HG02938 (cell line): ENCODE results near the gene MON1A.

Experiments
- ATAC-seq: cut with Tn5 transposase; IDR thresholded peaks from one replicate; pipeline ENCODE4 v1.9.1; 2021; ENCODE audit warnings: mild to moderate bottlenecking, moderate library complexity; ENCODE audit not compliant: unreplicated experiment

The MON1A gene

DNA sequence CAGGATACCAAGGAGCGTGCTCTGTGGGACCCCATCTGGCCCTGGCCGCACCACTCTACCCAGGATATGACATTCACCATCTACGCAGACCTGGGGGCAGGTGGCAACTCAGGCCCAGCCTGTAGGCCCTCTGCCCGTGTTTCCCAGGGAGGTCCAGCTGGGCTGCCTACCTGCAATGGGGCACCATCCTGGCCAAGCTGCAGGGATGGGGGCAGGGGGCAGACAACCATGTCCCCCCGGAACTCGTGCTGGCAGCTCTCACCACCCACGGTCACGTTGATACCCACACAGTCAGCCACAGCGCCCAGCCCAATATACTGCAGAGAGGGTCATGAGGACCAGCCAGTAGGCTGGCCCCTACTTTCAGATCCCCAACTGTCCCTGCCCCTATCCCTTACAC is 33.8 kb downstream of the MON1A start:
- ATAC-seq: no peak

DNA sequence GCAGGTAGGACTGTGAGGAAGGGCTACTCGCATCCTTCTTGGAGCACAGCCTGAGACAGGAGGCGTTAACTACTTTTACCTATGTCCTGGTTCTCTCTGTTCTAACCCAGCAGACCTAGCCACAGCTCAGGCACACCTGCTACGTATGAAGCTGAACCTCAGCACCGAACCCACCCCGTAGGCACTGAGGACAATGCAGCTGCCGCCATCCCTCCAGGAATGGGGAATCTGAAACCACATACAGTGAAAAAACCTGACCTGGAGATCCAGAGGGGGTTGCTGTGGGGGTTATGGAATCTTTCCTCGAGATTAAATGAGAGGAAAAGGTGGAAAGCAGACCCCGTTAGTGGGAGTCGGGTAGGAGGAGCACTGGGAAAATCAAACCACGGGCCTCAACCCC is 40.3 kb downstream of the MON1A start:
- ATAC-seq: no peak

- ATAC-seq: no peak
These were observed 42.7 kb downstream of the MON1A start for GRCh38 chr3:49886922-49887265.

DNA sequence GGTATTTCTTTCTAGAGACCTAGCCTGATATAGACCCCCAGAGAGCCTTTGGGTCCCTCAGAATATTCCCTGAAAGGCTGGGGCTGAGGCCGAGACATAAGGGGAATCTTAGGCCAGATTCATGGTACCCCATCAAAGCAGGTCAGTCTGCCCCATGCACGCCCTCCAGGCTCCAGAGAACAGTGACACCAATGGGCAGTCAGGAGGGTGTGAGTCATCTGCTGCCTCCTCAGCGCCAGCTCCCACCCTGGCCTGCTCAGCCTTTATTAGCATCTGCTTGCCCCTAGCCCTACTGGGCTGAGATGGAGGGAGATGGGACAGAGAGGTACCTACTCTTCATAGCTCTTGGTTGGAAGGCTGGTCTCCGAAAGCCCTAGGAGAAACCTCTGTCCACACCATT is 45.6 kb downstream of the MON1A start:
- ATAC-seq: no peak

DNA sequence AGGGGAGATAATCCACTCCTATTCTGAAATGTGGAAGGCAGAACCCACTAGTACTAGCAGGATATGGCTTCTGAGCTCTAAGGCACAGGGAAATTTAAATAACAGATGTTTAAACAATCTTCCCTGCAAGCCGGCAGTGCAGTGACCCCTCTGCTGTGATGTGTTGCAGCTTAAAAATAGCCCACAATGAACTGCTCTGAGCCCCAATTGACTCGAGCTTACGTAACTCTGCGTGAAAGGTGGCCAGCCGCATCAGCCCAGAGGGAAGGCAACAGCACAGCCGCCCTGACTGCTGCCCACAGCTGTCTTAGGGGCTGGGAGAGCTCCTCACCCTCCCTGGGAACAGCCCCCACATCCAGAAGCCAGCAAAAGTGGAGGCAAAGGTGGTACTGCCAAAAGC is 47.4 kb downstream of the MON1A start:
- no peak for ATAC-seq

DNA sequence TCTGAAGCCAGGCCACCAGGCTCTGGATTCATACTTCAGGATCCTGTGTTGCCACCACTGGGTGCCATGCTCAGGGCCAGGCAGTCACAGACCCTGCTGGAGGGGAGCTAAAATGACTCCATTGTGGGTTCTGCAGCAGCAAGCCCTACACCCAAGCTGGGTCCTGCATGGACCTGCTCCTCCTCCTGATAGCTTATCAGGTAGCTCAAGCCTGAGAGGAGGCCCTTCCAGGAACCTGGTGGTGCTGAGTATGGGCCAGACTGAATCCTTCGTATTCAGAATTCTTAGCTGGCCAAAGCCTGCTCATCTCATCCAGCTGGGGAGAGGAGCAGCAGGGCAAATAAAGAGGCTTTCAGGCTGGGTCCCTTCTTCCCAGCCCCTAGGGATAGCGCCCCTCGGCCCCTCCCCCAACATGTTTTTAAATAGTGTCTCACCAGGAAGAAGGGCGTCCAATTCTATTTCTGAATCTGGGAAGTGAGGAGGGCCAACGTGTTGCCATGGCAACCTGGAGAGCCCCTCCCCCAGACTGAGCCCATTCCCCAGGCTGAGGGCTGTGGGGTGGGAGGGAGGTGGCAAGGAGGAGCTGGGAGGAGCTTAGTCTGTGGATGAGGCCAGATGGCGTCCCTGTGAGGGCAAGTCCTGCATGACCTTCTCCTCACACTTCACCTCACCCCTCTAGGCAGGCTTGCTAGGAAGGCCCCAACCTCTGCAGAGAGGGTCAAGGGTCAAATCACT is 48.9 kb downstream of the MON1A start:
- ATAC-seq: no peak

DNA sequence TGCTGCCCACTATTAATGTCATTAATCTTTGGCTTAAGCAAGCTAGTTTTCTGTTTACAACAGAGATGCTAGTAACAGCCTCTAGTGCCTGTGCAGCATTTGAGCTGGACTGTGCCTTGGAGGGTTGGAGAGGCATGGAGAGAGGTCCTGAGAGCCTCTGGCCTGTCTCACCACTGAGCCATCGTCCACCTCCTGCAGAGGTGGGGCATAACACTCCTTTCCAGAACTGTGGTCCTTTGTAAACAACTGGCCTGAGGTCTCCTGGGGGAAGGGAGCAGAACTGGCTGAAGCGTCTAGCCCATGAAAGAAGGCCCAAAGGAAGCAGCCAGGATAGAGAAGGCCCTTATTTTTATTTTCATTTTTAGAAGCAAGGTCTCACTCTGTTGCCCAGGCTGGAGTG is 49.9 kb downstream of the MON1A start:
- no peak for ATAC-seq

GRCh38 chr3:49878686-49879085 is 50.9 kb downstream of the MON1A start:
- ATAC-seq: no peak

GRCh38 chr3:49877716-49878115 is 51.9 kb downstream of the MON1A start:
- no peak for ATAC-seq

DNA sequence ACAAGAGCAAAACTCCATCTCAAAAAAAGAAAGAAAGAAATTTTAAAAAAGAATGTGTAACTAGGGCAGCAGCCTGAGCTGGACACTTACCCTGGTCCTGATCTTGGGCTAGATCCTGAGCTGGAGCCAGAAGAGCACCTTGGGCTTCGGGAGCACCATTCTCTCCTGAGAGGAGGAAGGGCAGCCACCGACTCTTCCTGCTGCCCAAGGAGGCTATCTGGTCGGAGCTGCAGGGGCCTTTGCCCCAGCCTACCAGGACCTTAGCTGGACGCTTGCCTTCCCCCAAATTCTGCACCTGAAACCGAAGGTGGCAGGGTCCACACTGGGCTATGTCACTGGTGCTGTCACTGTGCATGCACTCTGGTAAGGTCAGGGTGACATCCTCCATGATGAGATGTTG is 53.0 kb downstream of the MON1A start:
- no peak for ATAC-seq

- no peak for ATAC-seq
These were observed 56.0 kb downstream of the MON1A start for GRCh38 chr3:49873623-49874022.

DNA sequence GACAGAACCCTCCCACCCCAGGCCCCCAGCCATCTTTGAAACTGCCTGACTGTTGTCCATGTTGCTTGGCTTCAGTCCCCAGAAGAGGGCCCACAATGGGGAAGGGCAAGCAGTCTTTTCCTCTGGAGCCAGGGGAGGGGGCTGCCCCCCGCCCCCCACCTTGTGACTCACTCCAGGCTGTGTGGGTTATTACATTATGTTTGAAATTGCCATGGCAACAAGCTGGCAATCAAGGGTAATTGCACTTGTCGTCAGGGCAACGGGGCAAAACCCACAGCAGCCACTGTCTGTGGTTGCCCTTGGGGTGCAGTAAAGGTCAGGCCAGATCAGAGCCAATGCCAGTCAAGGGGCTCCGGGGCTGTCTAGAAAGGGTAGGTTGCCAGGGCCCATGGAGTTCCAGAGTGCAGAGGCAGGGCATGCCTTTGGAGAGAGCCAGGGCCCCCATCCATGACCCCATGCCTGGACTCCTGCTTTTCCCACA is 56.8 kb downstream of the MON1A start:
- no peak for ATAC-seq

DNA sequence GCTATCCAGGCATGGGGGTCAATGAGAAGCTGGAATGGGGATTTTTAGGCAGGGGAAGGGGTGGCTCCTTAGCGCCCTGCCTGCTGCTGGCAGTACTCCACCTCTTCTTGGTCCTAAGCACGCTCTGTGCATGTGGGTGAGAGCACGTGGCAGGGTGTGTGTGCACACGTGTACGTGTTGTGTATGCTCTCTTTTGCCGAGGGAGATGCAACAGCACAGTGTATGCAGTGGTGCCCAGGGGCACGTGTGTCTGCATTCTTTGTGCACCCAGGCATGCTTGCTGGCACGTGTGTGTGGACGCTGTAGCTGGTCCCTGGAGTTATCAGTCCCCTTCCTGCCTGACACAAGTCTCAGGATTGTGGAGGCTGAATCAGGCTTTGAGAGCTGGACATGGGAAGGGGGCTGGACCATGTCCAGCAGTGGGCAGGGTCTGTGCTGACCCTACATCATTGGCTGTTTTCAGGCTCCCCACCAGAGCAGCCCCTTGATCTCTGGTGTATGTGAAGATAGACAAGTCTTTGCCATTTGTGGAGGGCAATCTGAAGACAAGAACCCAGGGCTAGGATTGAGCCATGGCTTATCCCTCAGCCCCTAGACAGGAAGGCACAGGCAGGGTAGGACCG is 58.0 kb downstream of the MON1A start:
- no peak for ATAC-seq

DNA sequence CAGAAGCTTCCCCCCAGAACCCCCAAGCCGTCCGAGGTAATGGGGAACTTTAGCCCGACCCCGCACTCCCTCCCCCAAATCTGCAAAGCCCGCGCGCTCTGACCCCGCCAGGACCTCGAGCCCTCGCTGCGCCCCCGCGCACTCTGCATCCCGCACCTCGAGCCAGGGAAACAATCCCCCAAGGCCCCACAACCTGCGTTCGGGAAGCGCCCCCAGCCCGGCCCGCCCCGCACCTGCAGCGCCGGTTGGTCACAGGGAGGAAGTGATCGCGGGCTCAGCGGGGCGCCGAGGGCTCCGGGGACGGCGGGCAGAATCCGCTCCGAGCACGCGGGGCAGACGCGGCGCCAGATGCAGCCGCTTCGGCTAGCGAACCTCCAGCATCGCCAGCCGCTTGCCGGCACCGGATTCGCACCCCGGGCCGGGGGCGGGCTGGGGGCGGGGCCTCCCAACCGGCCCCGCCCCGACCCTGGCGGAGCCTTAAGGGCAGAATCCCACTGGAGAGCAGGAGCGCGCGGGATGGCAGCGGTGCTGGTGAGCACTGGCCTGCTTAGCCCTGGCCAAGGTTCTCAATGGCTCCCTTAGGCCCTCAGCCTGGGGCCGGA is 60.0 kb downstream of the MON1A start, which contains the start of gene CAMKV:
CAMKV (minus strand) TSS at position 382 of the 602 bp plus-strand sequence. CDS start 7,518 bp downstream, outside the sequence.
- ATAC-seq: no peak

DNA sequence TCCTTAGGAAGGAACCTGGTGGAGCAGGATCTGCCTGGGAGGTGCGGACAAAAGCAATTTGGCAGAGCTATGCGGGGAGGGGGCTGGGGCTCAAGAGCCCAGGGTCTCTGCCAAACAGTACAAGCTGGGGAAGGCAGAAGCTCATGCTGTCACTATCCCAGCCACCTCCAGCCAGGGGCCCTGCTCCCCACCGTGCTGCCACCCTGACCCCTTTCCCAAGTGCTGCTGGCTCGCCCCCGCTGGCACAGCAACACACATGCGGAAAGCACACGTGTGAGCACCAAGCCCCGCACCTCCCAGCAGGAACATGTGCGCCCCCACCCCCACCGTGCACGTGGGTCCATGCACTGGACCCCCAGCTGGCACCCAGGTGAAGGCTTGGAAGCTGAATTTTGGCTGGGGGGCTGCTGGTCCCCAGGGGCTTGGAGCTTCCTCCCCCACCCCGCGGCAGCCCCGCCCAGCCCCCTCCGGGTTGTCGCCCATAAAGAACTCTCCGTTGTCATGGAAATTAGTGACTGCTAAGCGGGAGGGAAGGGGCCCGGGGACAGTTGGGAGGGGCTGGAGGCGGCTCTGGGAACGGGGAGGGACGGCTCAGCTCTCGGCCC is 60.6 kb downstream of the MON1A start:
- ATAC-seq: no peak

DNA sequence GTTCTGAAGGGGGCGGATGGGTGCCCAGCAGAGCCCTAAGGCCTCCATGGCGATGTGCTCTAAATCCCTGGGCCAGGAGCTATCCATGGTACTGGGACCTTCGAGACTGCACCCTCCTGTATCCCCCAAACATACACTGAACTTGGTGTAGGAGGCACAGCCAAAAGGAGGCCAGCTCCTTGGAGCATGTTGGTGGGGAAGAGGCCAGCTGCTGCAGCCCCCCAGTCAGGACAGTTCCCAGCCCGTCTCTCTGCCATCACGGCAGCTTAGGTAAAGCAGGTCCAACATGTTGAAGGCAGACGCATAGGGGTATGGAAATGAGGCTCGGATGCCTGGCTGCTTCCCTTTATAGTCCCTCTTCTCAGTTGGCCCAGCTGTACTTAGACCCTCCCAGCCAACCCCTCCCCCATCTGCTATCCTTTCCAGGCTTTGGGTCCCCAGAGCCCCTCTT is 61.7 kb downstream of the MON1A start:
- no peak for ATAC-seq

GRCh38 chr3:49867400-49867799 is 62.2 kb downstream of the MON1A start:
- no peak for ATAC-seq

GRCh38 chr3:49865198-49865784 is 64.3 kb downstream of the MON1A start:
- ATAC-seq: no peak

GRCh38 chr3:49864505-49864904 is 65.1 kb downstream of the MON1A start:
- no peak for ATAC-seq

GRCh38 chr3:49859576-49860305 is 69.9 kb downstream of the MON1A start:
- no peak for ATAC-seq
